Measurements from ENCODE around the gene TSPAN2. TPM values are rescaled to one million over a fixed set of nuclear protein-coding genes. Genes with fewer than 3 reads are reported as not detected.
A peak's percentile ranks its signal among the peaks of the same experiment; 100 is the strongest.

TSPAN2 gene
- total and polyA plus RNA-seq, 2 of the 4 experiments (the other 2 are of a cell fraction) = 0.18 to 0.60 TPM

DNA sequence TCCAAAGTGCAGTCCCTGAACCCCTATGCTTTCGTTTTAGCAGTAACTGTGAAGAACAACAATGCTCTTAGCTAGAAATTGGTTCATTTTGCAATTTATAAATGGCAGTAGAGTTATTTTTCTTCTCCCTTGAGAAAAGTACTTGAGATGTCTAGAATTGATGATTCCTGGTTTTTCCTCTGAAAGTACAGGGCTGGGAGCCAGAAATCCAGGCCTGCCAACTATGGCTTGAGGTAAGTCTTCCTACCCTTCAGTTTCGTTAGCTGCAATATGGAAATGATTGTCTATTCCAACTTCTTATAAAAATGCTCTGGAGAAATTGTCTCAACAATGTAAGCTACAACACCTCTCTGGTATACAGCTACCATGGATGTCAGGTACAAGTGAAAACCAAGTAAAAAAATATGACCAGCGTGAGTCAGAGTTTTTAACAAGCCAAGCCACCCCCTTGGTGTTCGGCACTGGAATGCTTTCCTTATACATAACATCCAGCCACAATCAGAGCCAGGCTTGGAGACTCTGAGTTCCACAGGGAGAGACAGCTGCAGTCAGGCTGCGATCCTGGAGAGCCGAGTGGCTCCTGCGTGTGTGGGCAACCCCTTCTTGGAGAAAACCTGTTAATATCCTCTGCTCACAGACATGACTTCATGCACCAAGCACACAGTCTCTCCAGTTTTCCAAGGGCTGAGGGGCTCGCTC, 22.0 kb downstream of the TSPAN2 start:
- WGBS, 2 experiments (ENCODE audit: extremely low coverage in 2 of 2, insufficient read length in 1 of 2) = 88% methylated on average over 4 of the region's 8 CpGs; no CpG with 5 or more reads in 1 of the 2 experiments
- dilution Hi-C loops (cut with HindIII; ENCODE audit: low sequenced_read_pairs, unreplicated experiment) (no loop called here), intact Hi-C loops (cut with micrococcal nuclease) (no loop called here), in situ Hi-C loops (cut with MboI; ENCODE audit: low sequenced_read_pairs) (no loop called here)
- Histone ChIP-seq H3K18ac (ENCODE audit: low read depth, low read length) (no peak overlapping the region), H2AFZ (replicated peaks; ENCODE audit: low read length, poor library complexity) (no peak overlapping the region), H2AK9ac (replicated peaks; ENCODE audit: low read depth, low read length, poor library complexity) (no peak overlapping the region), H3K4me1 (ENCODE audit: control insufficient read depth, insufficient read depth, low read length) (no peaks in the 10 kb centered on the region; the same call in 1 of the 2 replicates), H2BK20ac (ENCODE audit: low read depth, low read length) (no peak overlapping the region), H3K36me3 (ENCODE audit: control insufficient read depth, insufficient read depth, low read length) (no peaks in the 10 kb centered on the region), H2AK5ac (ENCODE audit: low read depth, low read length) (no peak overlapping the region), H3K27me3 (ENCODE audit: control insufficient read depth, insufficient read depth, low read length) (no peaks in the 10 kb centered on the region), H3K56ac (ENCODE audit: extremely low read depth, insufficient read depth, low read length) (no peak overlapping the region), H3K9ac (ENCODE audit: low read depth, low read length) (no peak overlapping the region), H4K8ac (ENCODE audit: low read depth in 2 of 2, low read length in 2 of 2) (no peak overlapping the region), H3K9me1 (ENCODE audit: insufficient read depth, low read length) (no peaks in the 10 kb centered on the region), H3K4me2 (ENCODE audit: low read depth, low read length) (no peak overlapping the region), H4K20me1 (ENCODE audit: insufficient read depth, low read length) (no peaks in the 10 kb centered on the region), H3K4me3 (ENCODE audit: insufficient read depth, low read depth, low read length) (no peak overlapping the region), H3K27ac (ENCODE audit: insufficient read depth, low read length) (no peak overlapping the region), H3K9me3 (ENCODE audit: control insufficient read depth, insufficient read depth, low read length) (no peaks in the 10 kb centered on the region), H4K91ac (ENCODE audit: insufficient read depth, low read depth, low read length) (no peak overlapping the region), H3K23ac (ENCODE audit: low read depth, low read length) (no peak overlapping the region), H3K4ac (ENCODE audit: low read depth, low read length) (no peak overlapping the region), H2BK120ac (ENCODE audit: low read depth, low read length) (no peak overlapping the region), H3K14ac (replicated peaks; ENCODE audit: low read depth, low read length) (no peak overlapping the region), H2BK5ac (ENCODE audit: low read depth, low read length, poor library complexity, severe bottlenecking) (no peak overlapping the region), H3K79me1 (ENCODE audit: low read depth in 1 of 2, low read length in 2 of 2) (no peaks in the 10 kb centered on the region), H4K5ac (ENCODE audit: low read depth, low read length) (no peak overlapping the region), H2BK15ac (ENCODE audit: low read depth, low read length) (no peak overlapping the region)
- CTCF ChIA-PET = interaction anchor here (0.9 to 1.4 kb wide), 2 partner anchors 14 to 32 kb away, joined by 3 read pairs; no protein-coding TSS in a partner anchor
- ATAC-seq (ENCODE audit: low read depth) = peak; percentile 71
- POLR2A ChIA-PET (ENCODE audit: unreplicated experiment) = no interaction called here
- no peak for TF ChIP-seq FOS (IDR thresholded peaks at IDR 0.05; ENCODE audit: low read depth, low read length)
- TF ChIP-seq CEBPB (IDR thresholded peaks at IDR 0.05; ENCODE audit: low read depth, low read length) = no peak
- TF ChIP-seq CHD1 (IDR thresholded peaks at IDR 0.05; ENCODE audit: low read depth, low read length) = no peak
- BruUV-seq (replicated peaks) = no TSS peak
- peak; percentile 16 for DNase-seq

Measured in IMR-90 (cell line).